IMR-90 (cell line): Measurements from ENCODE around the gene RNF182. TPM values are rescaled to one million over a fixed set of nuclear protein-coding genes. Genes with fewer than 3 reads are reported as not detected.

Experiments used
- ATAC-seq: fragments of 200-7000 bp; cut with Tn5 transposase; 2 replicates; pipeline ENCODE4 v1.9.1; 2020; ENCODE audit warnings: low read depth, mild to moderate bottlenecking, moderate library complexity
- BruUV-seq: library from RNA; stranded (reverse); fragments of 400-500 nt; replicated peaks from 2 replicates; lab custom pipeline; 2021; lab: Mats Ljungman, UMichigan
- CTCF ChIA-PET: fragments of 300-600 bp; formaldehyde crosslinking; extraction: SDS; loops from one replicate; lab custom pipeline; 2021; ENCODE audit warnings: antibody characterized with exemption; lab: Yijun Ruan, JAX
- POLR2A ChIA-PET: fragments of 300-600 bp; sonication (Branson Sonifier 250); formaldehyde crosslinking; loops from one replicate; lab custom pipeline; 2022; ENCODE audit warnings: antibody characterized with exemption; ENCODE audit not compliant: unreplicated experiment; lab: Charles Lee
- DNase-seq: peaks from one replicate; pipeline ENCODE4 v3.0.0; 2013
- H2AFZ ChIP-seq: replicated peaks from 2 replicates; pipeline ENCODE3; 2013; ENCODE audit warnings: low read length, mild to moderate bottlenecking; ENCODE audit not compliant: poor library complexity
- H2AK5ac ChIP-seq: 2 replicates; pipeline ENCODE4 v1.6.1; 2013; ENCODE audit warnings: low read depth, low read length, inconsistent platforms
- H2AK9ac ChIP-seq: replicated peaks from 2 replicates; pipeline ENCODE3; 2013; ENCODE audit warnings: mild to moderate bottlenecking, low read depth, low read length, moderate library complexity; ENCODE audit not compliant: poor library complexity
- H2BK120ac ChIP-seq: 2 replicates; pipeline ENCODE4 v1.6.1; 2013; ENCODE audit warnings: low read depth, low read length, inconsistent platforms
- H2BK15ac ChIP-seq: 3 replicates; pipeline ENCODE4 v1.6.1; 2013; ENCODE audit warnings: low read depth, low read length, inconsistent platforms
- H2BK20ac ChIP-seq: 2 replicates; pipeline ENCODE4 v1.6.1; 2013; ENCODE audit warnings: low read depth, mild to moderate bottlenecking, inconsistent platforms, low read length, moderate library complexity
- H2BK5ac ChIP-seq: 2 replicates; pipeline ENCODE4 v1.6.1; 2013; ENCODE audit warnings: mild to moderate bottlenecking, low read depth, low read length, inconsistent platforms; ENCODE audit not compliant: poor library complexity, severe bottlenecking
- H3K14ac ChIP-seq: replicated peaks from 2 replicates; pipeline ENCODE4 v1.6.1; 2013; ENCODE audit warnings: low read depth, low read length, inconsistent platforms
- H3K18ac ChIP-seq: 2 replicates; pipeline ENCODE4 v1.6.1; 2013; ENCODE audit warnings: low read depth, low read length, control low read depth
- H3K23ac ChIP-seq: 2 replicates; pipeline ENCODE4 v1.6.1; 2013; ENCODE audit warnings: low read depth, low read length, inconsistent platforms
- H3K27ac ChIP-seq: 2 replicates; pipeline ENCODE4 v1.5.1; 2013; ENCODE audit warnings: mild to moderate bottlenecking, control low read depth, low read length; ENCODE audit not compliant: insufficient read depth
- H3K27me3 ChIP-seq: 2 replicates; pipeline ENCODE4 v1.6.1; 2013; ENCODE audit warnings: low read length; ENCODE audit not compliant: control insufficient read depth, insufficient read depth
- H3K36me3 ChIP-seq: 2 replicates; pipeline ENCODE4 v1.6.1; 2013; ENCODE audit warnings: low read length, mixed read lengths; ENCODE audit not compliant: control insufficient read depth, insufficient read depth
- H3K4ac ChIP-seq: 2 replicates; pipeline ENCODE4 v1.6.1; 2013; ENCODE audit warnings: low read depth, low read length, inconsistent platforms
- H3K4me1 ChIP-seq: 2 replicates; pipeline ENCODE4 v1.6.1; 2013; ENCODE audit warnings: low read length, mixed read lengths; ENCODE audit not compliant: control insufficient read depth, insufficient read depth
- H3K4me2 ChIP-seq: 2 replicates; pipeline ENCODE4 v1.6.1; 2013; ENCODE audit warnings: low read depth, mild to moderate bottlenecking, control low read depth, low read length, moderate library complexity
- H3K4me3 ChIP-seq: 2 replicates; pipeline ENCODE4 v1.5.1; 2013; ENCODE audit warnings: low read depth, mild to moderate bottlenecking, control low read depth, low read length, moderate library complexity; ENCODE audit not compliant: insufficient read depth
- H3K56ac ChIP-seq: 2 replicates; pipeline ENCODE4 v1.6.1; 2013; ENCODE audit warnings: low read length, inconsistent platforms; ENCODE audit not compliant: insufficient read depth; ENCODE audit errors: extremely low read depth
- H3K79me1 ChIP-seq, 2 experiments: 2 replicates each; pipeline ENCODE4 v1.6.1; 2013; ENCODE audit warnings: low read length in 2 of 2, inconsistent platforms in 1 of 2, low read depth in 1 of 2
- H3K9ac ChIP-seq: 2 replicates; pipeline ENCODE4 v1.6.1; 2013; ENCODE audit warnings: low read depth, low read length, control low read depth
- H3K9me1 ChIP-seq: 2 replicates; pipeline ENCODE4 v1.6.1; 2013; ENCODE audit warnings: low read length, inconsistent platforms; ENCODE audit not compliant: insufficient read depth
- H3K9me3 ChIP-seq: 2 replicates; pipeline ENCODE4 v1.6.1; 2013; ENCODE audit warnings: low read length; ENCODE audit not compliant: control insufficient read depth, insufficient read depth
- H4K20me1 ChIP-seq: 2 replicates; pipeline ENCODE4 v1.6.1; 2013; ENCODE audit warnings: low read length, inconsistent platforms; ENCODE audit not compliant: insufficient read depth
- H4K5ac ChIP-seq: 2 replicates; pipeline ENCODE4 v1.6.1; 2013; ENCODE audit warnings: mild to moderate bottlenecking, low read depth, low read length, control low read depth
- H4K8ac ChIP-seq, 2 experiments: 2 replicates each; pipeline ENCODE4 v1.6.1; 2013; ENCODE audit warnings: low read depth in 2 of 2, low read length in 2 of 2, control low read depth in 1 of 2, inconsistent platforms in 1 of 2
- H4K91ac ChIP-seq: 2 replicates; pipeline ENCODE4 v1.6.1; 2013; ENCODE audit warnings: low read depth, low read length, inconsistent platforms; ENCODE audit not compliant: insufficient read depth
- BHLHE40 ChIP-seq: fragments of 150-350 bp; IDR thresholded peaks from 2 replicates; pipeline ENCODE4 v1.6.1; 2016; ENCODE audit warnings: mild to moderate bottlenecking, low read depth, low read length
- CHD1 ChIP-seq: IDR thresholded peaks from 2 replicates; pipeline ENCODE4 v1.6.1; 2012; ENCODE audit warnings: low read depth, low read length, improper control_type of control experiment
- ELK1 ChIP-seq: fragments of 150-350 bp; IDR thresholded peaks from 2 replicates; pipeline ENCODE4 v1.6.1; 2016; ENCODE audit warnings: low read depth, mild to moderate bottlenecking, low read length, moderate library complexity, borderline replicate concordance
- FOS ChIP-seq: fragments of 150-350 bp; IDR thresholded peaks from 2 replicates; pipeline ENCODE4 v1.6.1; 2016; ENCODE audit warnings: low read depth, low read length
- MAZ ChIP-seq: IDR thresholded peaks from 2 replicates; pipeline ENCODE4 v1.6.1; 2012; ENCODE audit warnings: low read depth, mild to moderate bottlenecking, low read length, improper control_type of control experiment, moderate library complexity, borderline replicate concordance
- MXI1 ChIP-seq: IDR thresholded peaks from 2 replicates; pipeline ENCODE4 v1.6.1; 2012; ENCODE audit warnings: low read depth, mild to moderate bottlenecking, low read length, moderate library complexity, borderline replicate concordance
- POLR2A ChIP-seq: IDR thresholded peaks from 2 replicates; pipeline ENCODE4 v1.6.1; 2012; ENCODE audit warnings: mild to moderate bottlenecking, low read depth, low read length
- RAD21 ChIP-seq: IDR thresholded peaks from 2 replicates; pipeline ENCODE4 v1.6.1; 2012; ENCODE audit warnings: low read length, improper control_type of control experiment
- SMC3 ChIP-seq: fragments of 150-350 bp; IDR thresholded peaks from 2 replicates; pipeline ENCODE4 v1.6.1; 2016; ENCODE audit warnings: low read depth, mild to moderate bottlenecking, antibody characterized with exemption, low read length, moderate library complexity
- USF2 ChIP-seq: fragments of 150-350 bp; IDR thresholded peaks from 2 replicates; pipeline ENCODE4 v1.6.1; 2017; ENCODE audit warnings: mild to moderate bottlenecking, antibody characterized with exemption, low read length, low read depth
- WGBS, 2 experiments: methylation state at CpG; one replicate each; pipeline versions ENCODE4 v1.1.5 to v1.1.7; 2013; ENCODE audit warnings: missing lambda C conversion rate in 2 of 2; ENCODE audit not compliant: insufficient read length in 1 of 2; ENCODE audit errors: extremely low coverage in 2 of 2; 5-methylcytosine and 5-hydroxymethylcytosine counted together
- dilution Hi-C: fragments of 300-500 bp; cut with HindIII; formaldehyde crosslinking; loops from one replicate; pipeline ENCODE4 v1.14.3; 2018; ENCODE audit warnings: low sequenced_read_pairs; ENCODE audit not compliant: unreplicated experiment
- in situ Hi-C: fragments of 300-500 bp; cut with MboI; formaldehyde crosslinking; loops from 3 replicates; pipeline ENCODE4 v1.14.3; 2019; ENCODE audit warnings: low sequenced_read_pairs, inconsistent platforms, mixed read lengths
- intact Hi-C: fragments of 100-400 bp; cut with micrococcal nuclease; formaldehyde crosslinking; loops from 2 replicates; pipeline ENCODE4 v1.10.0; 2022
- polyA plus RNA-seq, 3 experiments: library from polyadenylated mRNA; depleted of rRNA; stranded (reverse); fragments of >200 nt; gene quantifications; 2 replicates each; pipeline ENCODE4 v1.2.3, GENCODE V29; 2012; ENCODE audit warnings: low replicate concordance in 1 of 3
- total RNA-seq: library from RNA; depleted of rRNA; stranded (reverse); fragments of >200 nt; gene quantifications from 2 replicates; pipeline ENCODE4 v1.2.3, GENCODE V29; 2012

RNF182 gene
- total and polyA plus RNA-seq, 2 of the 4 experiments (the other 2 are of a cell fraction): 4.1 to 9.1 TPM

GRCh38 chr6:14023855-14024254, 99.1 kb downstream of the RNF182 start:
- H3K4me3 ChIP-seq: no peak overlapping the region
- no peak overlapping the region for H4K5ac ChIP-seq
- no peak overlapping the region for H2BK5ac ChIP-seq
- no peaks in the 10 kb centered on the region for H3K36me3 ChIP-seq
- BruUV-seq: no TSS peak
- H3K18ac ChIP-seq: no peak overlapping the region
- intact Hi-C loops (no loop called here), dilution Hi-C loops (no loop called here), in situ Hi-C loops (no loop called here)
- H3K56ac ChIP-seq: no peak overlapping the region
- peak overlapping the region; percentile 67 to 84; a peak in 3 of 4 replicates for H4K8ac ChIP-seq
- no peaks in the 10 kb centered on the region for H3K79me1 ChIP-seq
- peaks cover 7% of the 10 kb centered on the region for H3K4me1 ChIP-seq
- no peaks in the 10 kb centered on the region; the same call in 1 of the 2 replicates for H3K27me3 ChIP-seq
- H3K14ac ChIP-seq: peak overlapping the region; percentile 83; the same call in 1 of the 2 replicates
- no peak overlapping the region; the same call in 1 of the 2 replicates for H3K27ac ChIP-seq
- no peak overlapping the region for H3K4me2 ChIP-seq
- H3K4ac ChIP-seq: peak overlapping the region; percentile 69
- POLR2A ChIA-PET: no interaction called here
- TF ChIP-seq CHD1 (no peak), RAD21 (no peak), POLR2A (no peak), USF2 (no peak), FOS (no peak), BHLHE40 (no peak), ELK1 (no peak), MAZ (no peak), SMC3 (no peak), MXI1 (no peak)
- 0 out of 3 replicates have a peak overlapping the region, but pooled peaks have one; percentile 66 for H2BK15ac ChIP-seq
- H3K9me1 ChIP-seq: peaks cover 15% of the 10 kb centered on the region
- no CpG with 5 or more reads among the region's 3 CpGs for WGBS, 2 experiments
- 0 out of 2 replicates have a peak overlapping the region, but pooled peaks have one; percentile 34 for H4K91ac ChIP-seq
- no peak overlapping the region for H3K9ac ChIP-seq
- H3K9me3 ChIP-seq: no peaks in the 10 kb centered on the region
- no peak overlapping the region for H2AK9ac ChIP-seq
- no peaks in the 10 kb centered on the region for H4K20me1 ChIP-seq
- ATAC-seq (0 out of 2 replicates have a peak, but pooled peaks have one; percentile 37), DNase-seq (no peak)
- H2AFZ ChIP-seq: peak overlapping the region; percentile 59
- CTCF ChIA-PET: no interaction called here
- H2BK120ac ChIP-seq: peak overlapping the region; percentile 89
- peak overlapping the region; percentile 79 for H2AK5ac ChIP-seq
- H2BK20ac ChIP-seq: peak overlapping the region; percentile 93
- no peak overlapping the region; the same call in 1 of the 2 replicates for H3K23ac ChIP-seq
